HEK293 (cell line): Measurements from ENCODE around the gene MEAK7.

Experiments used
- ZNF24 ChIP-seq: fragments of 450-650 bp; formaldehyde crosslinking; IDR thresholded peaks from 2 replicates; pipeline ENCODE4 v1.5.1; 2016; ENCODE audit warnings: missing biosample characterization, missing genetic modification characterization
- ZNF274 ChIP-seq, 2 experiments: fragments of 200-500 bp in 1 of 2; fragments of 450-650 bp in 1 of 2; sonication (Bioruptor generic) in 1 of 2; formaldehyde crosslinking in 1 of 2; IDR thresholded peaks; 2 replicates each; pipeline versions ENCODE4 v1.5.1 to v1.6.1; 2014 to 2016; ENCODE audit warnings: borderline replicate concordance in 1 of 2, inconsistent platforms in 1 of 2, low read length in 1 of 2, missing biosample characterization in 1 of 2, missing genetic modification characterization in 1 of 2
- ZNF555 ChIP-seq: fragments of 450-650 bp; formaldehyde crosslinking; conservative IDR thresholded peaks from 2 replicates; pipeline ENCODE4 v1.5.1; 2017; ENCODE audit warnings: missing biosample characterization, mild to moderate bottlenecking, missing genetic modification characterization, inconsistent platforms
- ZNF670 ChIP-seq: fragments of 450-650 bp; formaldehyde crosslinking; IDR thresholded peaks from 2 replicates; pipeline ENCODE4 v1.5.1; 2016; ENCODE audit warnings: missing biosample characterization, missing genetic modification characterization, low read depth
- TF ChIP-seq, protein P1 (sequence below): fragments of 450-650 bp; formaldehyde crosslinking; IDR thresholded peaks from 2 replicates; pipeline ENCODE4 v1.5.1; 2016; ENCODE audit warnings: missing biosample characterization, missing genetic modification characterization
- TF ChIP-seq, protein P2 (sequence below): fragments of 450-650 bp; formaldehyde crosslinking; IDR thresholded peaks from 2 replicates; pipeline ENCODE4 v1.5.1; 2016; ENCODE audit warnings: missing biosample characterization, missing genetic modification characterization, low read depth

DNA sequence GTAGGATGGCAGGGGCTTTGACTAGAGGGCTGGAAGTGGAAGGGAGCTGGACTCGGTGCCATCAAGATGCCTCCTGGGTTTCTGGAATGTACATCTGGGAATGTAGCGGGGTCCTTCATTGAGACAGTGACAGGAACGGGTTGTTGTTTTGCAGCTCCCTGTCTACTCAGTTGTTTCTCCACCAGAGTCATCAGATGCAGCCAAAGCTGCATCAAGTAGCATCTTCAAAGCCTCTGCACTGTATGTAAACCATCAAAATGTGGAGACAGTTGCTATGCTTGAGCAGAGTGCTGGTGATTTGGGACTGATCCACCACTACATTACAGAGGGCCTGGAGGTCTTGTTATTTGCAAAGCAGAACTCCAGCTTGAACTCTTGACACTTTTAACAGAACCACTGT is 25.1 kb upstream of the MEAK7 start:
- TF ChIP-seq ZNF24 (no peak), ZNF274 (IDR thresholded peaks at IDR 0.05; ENCODE audit: low read length) (no peak), ZNF274 (tag by site-specific recombination; IDR thresholded peaks at IDR 0.05; ENCODE audit: borderline replicate concordance) (no peak), ZNF670 (no peak), ZNF555 (no peak)
- TF ChIP-seq, protein P1, sequence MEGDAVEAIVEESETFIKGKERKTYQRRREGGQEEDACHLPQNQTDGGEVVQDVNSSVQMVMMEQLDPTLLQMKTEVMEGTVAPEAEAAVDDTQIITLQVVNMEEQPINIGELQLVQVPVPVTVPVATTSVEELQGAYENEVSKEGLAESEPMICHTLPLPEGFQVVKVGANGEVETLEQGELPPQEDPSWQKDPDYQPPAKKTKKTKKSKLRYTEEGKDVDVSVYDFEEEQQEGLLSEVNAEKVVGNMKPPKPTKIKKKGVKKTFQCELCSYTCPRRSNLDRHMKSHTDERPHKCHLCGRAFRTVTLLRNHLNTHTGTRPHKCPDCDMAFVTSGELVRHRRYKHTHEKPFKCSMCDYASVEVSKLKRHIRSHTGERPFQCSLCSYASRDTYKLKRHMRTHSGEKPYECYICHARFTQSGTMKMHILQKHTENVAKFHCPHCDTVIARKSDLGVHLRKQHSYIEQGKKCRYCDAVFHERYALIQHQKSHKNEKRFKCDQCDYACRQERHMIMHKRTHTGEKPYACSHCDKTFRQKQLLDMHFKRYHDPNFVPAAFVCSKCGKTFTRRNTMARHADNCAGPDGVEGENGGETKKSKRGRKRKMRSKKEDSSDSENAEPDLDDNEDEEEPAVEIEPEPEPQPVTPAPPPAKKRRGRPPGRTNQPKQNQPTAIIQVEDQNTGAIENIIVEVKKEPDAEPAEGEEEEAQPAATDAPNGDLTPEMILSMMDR: no peak
- TF ChIP-seq, protein P2, sequence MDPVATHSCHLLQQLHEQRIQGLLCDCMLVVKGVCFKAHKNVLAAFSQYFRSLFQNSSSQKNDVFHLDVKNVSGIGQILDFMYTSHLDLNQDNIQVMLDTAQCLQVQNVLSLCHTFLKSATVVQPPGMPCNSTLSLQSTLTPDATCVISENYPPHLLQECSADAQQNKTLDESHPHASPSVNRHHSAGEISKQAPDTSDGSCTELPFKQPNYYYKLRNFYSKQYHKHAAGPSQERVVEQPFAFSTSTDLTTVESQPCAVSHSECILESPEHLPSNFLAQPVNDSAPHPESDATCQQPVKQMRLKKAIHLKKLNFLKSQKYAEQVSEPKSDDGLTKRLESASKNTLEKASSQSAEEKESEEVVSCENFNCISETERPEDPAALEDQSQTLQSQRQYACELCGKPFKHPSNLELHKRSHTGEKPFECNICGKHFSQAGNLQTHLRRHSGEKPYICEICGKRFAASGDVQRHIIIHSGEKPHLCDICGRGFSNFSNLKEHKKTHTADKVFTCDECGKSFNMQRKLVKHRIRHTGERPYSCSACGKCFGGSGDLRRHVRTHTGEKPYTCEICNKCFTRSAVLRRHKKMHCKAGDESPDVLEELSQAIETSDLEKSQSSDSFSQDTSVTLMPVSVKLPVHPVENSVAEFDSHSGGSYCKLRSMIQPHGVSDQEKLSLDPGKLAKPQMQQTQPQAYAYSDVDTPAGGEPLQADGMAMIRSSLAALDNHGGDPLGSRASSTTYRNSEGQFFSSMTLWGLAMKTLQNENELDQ (tag by site-specific recombination): no peak
